PFSK-1 (cell line): ENCODE measurements around the gene IRX4.

ENCODE experiments used
- FOXP2 ChIP-seq: optimal IDR thresholded peaks from 2 replicates; pipeline ENCODE3; 2011; ENCODE audit warnings: borderline replicate concordance, control low read depth, inconsistent platforms; ENCODE audit not compliant: insufficient read depth; ENCODE audit errors: extremely low read length, extremely low read depth
- POLR2AphosphoS5 ChIP-seq: IDR thresholded peaks from 2 replicates; pipeline ENCODE4 v1.6.1; 2012; ENCODE audit warnings: low read depth, mild to moderate bottlenecking, control low read depth, low read length, moderate library complexity
- REST ChIP-seq, 2 experiments: IDR thresholded peaks; 2 replicates each; pipeline versions ENCODE4 v1.6.1 to v1.8.0; 2011 to 2012; ENCODE audit warnings: low read depth in 2 of 2, low read length in 2 of 2, control low read depth in 1 of 2, inconsistent platforms in 1 of 2, mild to moderate bottlenecking in 1 of 2, moderate library complexity in 1 of 2; ENCODE audit not compliant: insufficient read depth in 1 of 2
- SIN3A ChIP-seq: IDR thresholded peaks from 2 replicates; pipeline ENCODE4 v1.6.1; 2012; ENCODE audit warnings: mild to moderate bottlenecking, low read length, moderate library complexity, borderline replicate concordance; ENCODE audit not compliant: insufficient read depth
- TAF1 ChIP-seq: IDR thresholded peaks from 2 replicates; pipeline ENCODE4 v1.6.1; 2012; ENCODE audit warnings: low read length, control low read depth, borderline replicate concordance; ENCODE audit not compliant: insufficient read depth

The IRX4 gene

DNA sequence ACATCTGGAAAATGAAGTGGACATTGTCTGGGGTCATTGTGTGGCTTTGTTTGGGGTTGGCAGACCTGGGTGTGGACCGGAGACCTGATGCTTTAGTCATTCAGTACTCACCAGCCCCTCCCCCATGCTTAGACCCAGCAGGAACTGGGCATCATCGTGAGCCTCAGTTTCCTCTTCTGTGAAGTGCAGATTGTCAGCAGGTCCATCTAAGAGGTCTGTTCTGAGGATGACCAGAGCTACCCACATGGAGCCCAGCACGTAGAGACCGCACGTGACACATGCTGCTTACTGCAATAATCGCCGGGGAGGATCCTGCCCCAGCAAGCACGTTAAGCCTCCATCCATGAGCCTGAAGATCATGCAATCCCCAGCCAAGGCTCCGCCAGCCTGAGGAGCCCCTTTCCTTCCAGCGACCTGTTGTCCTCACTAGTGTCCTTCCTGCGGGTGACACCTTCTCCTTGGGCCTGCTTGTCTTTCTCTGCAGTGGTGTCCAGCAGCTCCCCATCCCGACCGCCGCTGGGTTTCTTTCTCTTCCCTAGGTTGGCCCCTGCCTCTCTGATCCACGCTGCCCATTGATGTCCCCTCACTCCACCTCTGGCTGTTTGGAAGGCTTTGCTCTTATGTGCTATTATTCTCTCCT is 26.7 kb upstream of the IRX4 start:
- TF ChIP-seq POLR2AphosphoS5 (no peak), FOXP2 (no peak), REST (IDR thresholded peaks at IDR 0.05; ENCODE audit: insufficient read depth in 1 of 2, low read depth in 2 of 2, low read length in 2 of 2) (no peak), TAF1 (no peak), SIN3A (no peak)

DNA sequence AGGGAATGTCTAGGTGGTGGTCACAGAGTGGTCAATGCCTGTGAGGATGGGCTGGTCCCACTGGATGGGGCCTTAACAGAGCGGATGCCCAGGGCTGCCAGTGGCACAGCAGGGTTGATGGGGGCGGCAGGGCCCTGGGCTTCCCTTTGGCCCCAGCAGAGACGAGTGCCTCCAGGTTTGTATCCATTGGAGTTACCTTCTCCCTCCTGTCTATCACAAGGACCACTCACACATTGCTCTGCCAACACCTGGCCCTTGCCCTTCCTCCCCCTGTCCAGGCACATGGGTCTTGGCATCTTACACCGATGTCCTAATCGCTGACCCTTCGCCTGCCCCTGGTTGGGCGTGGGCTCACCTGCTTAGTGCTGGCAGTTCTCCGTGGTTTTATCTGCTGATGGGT is 26.2 kb upstream of the IRX4 start:
- TF ChIP-seq TAF1 = no peak
- TF ChIP-seq POLR2AphosphoS5 = no peak
- TF ChIP-seq FOXP2 = no peak
- TF ChIP-seq SIN3A = no peak
- no peak for TF ChIP-seq REST (IDR thresholded peaks at IDR 0.05; ENCODE audit: insufficient read depth in 1 of 2, low read depth in 2 of 2, low read length in 2 of 2)

- TF ChIP-seq REST (IDR thresholded peaks at IDR 0.05; ENCODE audit: insufficient read depth in 1 of 2, low read depth in 2 of 2, low read length in 2 of 2) = no peak
Measured at GRCh38 chr5:1907616-1908015, 24.9 kb upstream of the IRX4 start.

DNA sequence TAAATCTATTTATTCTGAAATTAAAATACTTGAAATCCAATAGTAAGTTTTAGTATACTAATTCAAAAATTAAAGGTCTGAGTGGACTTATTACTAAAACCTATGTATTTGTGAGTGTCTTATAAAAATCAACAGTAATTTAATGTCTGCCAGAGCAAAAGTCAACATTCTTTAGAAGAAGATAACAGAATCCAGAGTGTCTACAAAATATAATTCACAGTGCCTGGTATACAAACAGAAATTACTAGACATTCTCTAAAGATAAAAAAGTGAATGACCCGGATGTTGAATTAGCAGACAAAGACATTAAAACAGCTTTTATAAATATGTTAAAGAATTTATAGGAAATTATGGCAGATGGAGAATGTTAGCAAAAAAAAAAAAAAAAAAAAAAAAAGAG is 22.4 kb upstream of the IRX4 start:
- TF ChIP-seq SIN3A (no peak), TAF1 (no peak), REST (IDR thresholded peaks at IDR 0.05; ENCODE audit: insufficient read depth in 1 of 2, low read depth in 2 of 2, low read length in 2 of 2) (no peak), POLR2AphosphoS5 (no peak), FOXP2 (no peak)

GRCh38 chr5:1901983-1902382 is 19.3 kb upstream of the IRX4 start:
- TF ChIP-seq TAF1 (no peak), REST (IDR thresholded peaks at IDR 0.05; ENCODE audit: insufficient read depth in 1 of 2, low read depth in 2 of 2, low read length in 2 of 2) (no peak), FOXP2 (no peak), SIN3A (no peak), POLR2AphosphoS5 (no peak)
